Activated CD8-positive, alpha-beta memory T cell treated with anti-CD3 and anti-CD28 coated beads, Interleukin-2, amount 50 U/mL, for 48 hours (primary cell): ENCODE data around the gene AIFM3.
"Not testable (repeated sequence)": the region's sequence is repeated elsewhere in the genome, so short reads cannot be mapped to it uniquely, and the experiment has no call there.

ENCODE experiments used
- DNase-seq: peaks from one replicate; pipeline ENCODE4 v3.0.0-alpha.2; 2020

The AIFM3 gene

GRCh38 chr22:20966883-20967696 lies at the start of gene AIFM3:
Gene AIFM3, plus strand, starts transcription at chr22:20967255. Its CDS starts 690 bp downstream, at chr22:20967945.
- no peak for DNase-seq

- DNase-seq = no peak
Measured at GRCh38 chr22:20918663-20919218, 48.3 kb upstream of the AIFM3 start.

DNA sequence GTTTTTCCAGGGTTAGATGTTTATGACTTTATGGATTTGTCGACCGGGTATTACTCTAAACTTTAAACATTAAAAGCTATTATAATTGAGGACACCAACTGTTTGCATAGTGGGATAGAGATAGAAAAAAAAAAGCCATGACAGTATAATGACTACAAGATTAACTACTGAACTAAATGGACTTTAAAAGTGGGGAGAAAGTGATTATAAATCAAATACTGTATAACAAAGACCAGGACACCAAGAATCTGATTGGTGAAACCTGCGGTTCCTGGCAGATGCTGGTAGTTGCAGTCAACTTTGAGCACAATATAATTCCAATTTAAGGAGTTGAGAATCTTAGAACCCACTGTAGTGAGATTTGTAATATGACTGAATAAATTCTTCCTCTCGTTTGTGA lies 47.3 kb upstream of the AIFM3 start:
- DNase-seq = no peak

GRCh38 chr22:20920881-20921203 lies 46.2 kb upstream of the AIFM3 start:
- no peak for DNase-seq

GRCh38 chr22:20922141-20922751 lies 44.8 kb upstream of the AIFM3 start:
- no peak for DNase-seq

GRCh38 chr22:20926243-20926642 lies 40.8 kb upstream of the AIFM3 start:
- no peak for DNase-seq

DNA sequence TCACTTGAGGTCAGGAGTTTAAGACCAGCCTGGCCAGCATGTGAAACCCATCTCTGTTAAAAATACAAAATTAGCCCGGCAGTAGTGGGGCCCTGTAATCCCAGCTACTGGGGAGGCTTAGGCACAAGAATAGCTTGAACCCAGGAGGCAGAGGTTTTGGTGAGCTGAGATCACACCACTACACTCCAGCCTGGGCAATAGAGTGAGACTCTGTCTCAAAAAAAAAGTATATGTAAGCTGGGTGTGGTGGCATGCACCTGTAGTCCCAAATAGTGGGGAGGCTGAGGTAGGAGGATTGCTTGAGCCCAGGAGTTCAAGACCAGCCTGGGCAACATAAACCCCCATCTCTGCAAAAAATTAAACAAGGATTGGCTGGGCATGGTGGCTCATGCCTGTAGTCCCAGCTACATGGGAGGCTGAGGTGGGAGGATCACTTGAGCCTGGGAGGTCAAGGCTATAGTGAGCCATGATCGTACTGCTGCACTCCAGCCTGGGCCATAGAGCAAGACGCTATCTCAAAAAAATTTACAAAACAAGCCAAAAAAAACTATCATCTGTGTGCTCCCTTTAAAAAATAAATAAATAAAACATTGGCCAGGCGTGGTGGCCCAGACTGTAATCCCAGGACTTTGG lies 39.0 kb upstream of the AIFM3 start:
- no peak for DNase-seq

DNA sequence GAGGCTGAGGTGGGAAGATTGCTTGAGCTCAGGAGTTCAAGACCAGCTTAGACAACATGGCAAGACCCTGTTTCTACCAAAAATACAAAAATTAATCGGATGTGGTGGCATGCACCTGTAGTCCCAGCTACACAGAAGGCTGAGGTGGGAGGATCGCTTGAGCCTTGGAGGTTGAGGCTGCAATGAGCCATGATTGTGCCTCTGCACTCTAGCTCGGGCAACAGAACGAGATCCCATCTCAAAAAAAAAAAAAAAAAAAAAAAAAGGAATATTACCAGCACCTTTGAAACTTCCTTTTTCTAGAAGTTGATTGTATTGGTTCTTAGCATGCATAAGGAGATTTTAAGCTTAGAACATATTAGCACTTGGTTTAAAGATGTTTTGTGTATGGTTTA lies 38.5 kb upstream of the AIFM3 start:
- no peak for DNase-seq

- DNase-seq = no peak
Measured at GRCh38 chr22:20930004-20930403, 37.1 kb upstream of the AIFM3 start.

GRCh38 chr22:20930435-20930834 lies 36.6 kb upstream of the AIFM3 start:
- not testable (repeated sequence) for DNase-seq

- DNase-seq = no peak
Measured at GRCh38 chr22:20931126-20931654, 35.9 kb upstream of the AIFM3 start.

GRCh38 chr22:20933910-20934309 lies 33.1 kb upstream of the AIFM3 start:
- no peak for DNase-seq

DNA sequence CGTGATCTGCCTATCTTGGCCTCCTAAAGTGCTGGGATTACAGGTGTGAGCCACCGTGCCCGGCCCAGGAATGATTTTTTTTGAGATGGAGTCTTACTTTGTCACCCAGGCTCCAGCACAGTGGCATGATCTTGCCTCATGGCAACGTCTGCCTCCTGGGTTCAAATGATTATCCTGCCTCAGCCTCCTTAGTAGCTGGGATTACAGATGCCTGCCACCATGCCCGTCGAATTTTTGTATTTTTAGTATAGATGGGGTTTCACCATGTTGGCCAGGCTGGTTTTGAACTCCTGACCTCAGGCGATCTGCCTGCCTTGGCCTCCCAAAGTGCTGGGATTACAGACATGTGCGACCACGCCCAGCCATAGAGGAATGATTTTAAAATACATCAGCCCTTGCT lies 32.0 kb upstream of the AIFM3 start:
- not testable (repeated sequence) for DNase-seq

GRCh38 chr22:20935780-20936539 lies 31.1 kb upstream of the AIFM3 start:
- DNase-seq = not testable (repeated sequence)

- no peak for DNase-seq
Measured at GRCh38 chr22:20937031-20937793, 29.8 kb upstream of the AIFM3 start.

- DNase-seq = no peak
Measured at GRCh38 chr22:20937794-20938671, 29.0 kb upstream of the AIFM3 start.

DNA sequence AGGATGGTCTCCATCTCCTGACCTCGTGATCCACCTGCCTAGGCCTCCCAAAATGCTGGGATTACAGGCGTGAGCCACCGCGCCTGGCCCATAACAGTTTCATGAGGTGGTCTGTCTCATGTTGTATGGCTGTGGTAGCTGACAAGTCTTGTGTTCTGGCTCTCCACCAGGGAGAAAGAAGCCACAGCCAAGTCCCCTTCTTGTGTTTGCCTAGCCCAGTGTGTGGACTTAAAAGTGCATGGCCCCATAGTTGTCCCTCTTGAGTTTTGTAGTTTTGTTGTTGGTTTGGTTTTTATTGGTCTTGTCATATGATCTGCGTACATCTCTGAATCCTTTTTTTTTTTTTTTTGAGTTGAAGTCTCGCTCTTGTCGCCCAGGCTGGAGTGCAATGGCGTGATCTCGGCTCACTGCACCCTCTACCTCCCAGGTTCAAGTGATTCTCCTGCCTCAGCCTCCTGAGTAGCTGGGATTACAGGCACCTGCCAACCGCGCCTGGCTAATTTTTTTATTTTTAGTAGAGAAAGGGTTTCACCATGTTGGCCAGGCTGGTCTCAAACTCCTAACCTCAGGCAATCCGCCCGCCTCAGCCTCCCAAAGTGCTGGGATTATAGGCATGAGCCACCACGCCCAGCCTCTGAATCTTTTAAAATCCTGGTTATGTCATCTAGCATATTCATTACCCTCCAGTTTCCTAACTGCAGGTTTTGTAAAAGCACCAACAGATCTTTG lies 27.4 kb upstream of the AIFM3 start:
- DNase-seq = not testable (repeated sequence)

DNA sequence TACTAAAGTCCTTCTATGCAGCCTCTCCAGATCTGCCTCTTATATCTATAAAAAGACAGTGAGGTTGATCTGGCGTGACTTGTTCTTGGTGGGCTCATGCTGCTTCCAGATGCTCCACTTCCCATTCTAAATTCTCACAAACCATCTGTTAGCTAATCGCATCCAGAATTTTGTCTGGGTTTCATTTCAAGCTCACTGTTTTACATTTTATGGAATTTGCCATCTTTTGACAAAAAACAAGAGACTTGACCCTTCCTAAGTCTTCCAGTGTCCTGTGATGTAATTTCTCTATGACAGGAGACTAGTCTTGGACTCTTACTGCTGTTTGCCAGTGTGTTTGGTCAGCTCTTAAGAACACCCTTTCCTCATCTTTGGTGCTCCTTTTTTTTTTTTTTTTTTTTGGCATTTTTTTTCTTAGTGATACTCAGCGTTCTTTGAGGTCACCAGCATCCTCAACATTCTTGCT lies 26.8 kb upstream of the AIFM3 start:
- no peak for DNase-seq

DNA sequence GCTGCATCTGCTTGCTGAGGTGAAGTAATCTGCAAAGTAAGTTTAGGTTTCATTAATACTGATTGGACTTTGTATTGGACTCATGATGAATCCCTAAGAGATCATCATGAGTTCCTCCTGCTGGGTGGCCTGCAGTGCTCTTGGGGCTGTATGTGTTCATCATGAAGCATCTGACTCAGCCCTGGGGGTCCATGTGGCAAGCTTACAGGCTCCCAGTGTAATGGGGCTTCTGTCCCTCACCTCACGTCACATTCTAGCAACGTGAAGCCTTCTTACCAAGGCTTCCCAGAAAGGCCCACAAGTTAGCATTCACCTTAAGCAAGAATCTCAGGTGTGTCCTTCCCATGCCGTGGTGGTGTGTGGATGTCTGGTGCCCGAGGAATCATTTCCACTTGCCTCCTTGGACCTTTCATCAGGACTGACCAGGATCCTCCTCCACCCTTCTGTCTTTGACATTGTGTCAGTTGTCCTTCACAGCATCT lies 26.1 kb upstream of the AIFM3 start:
- DNase-seq = no peak
